Mesendoderm (in vitro differentiated cells): ENCODE measurements around the gene GNAS.

Experiments
- DNase-seq: peaks from one replicate; pipeline ENCODE4 v3.0.0; 2013
- H2AK5ac ChIP-seq: 2 replicates; pipeline ENCODE4 v1.6.1; 2013; ENCODE audit warnings: low read length, inconsistent platforms
- H2BK120ac ChIP-seq: 2 replicates; pipeline ENCODE4 v1.6.1; 2013; ENCODE audit warnings: low read depth, mild to moderate bottlenecking, low read length, moderate library complexity, mixed read lengths
- H2BK15ac ChIP-seq: replicated peaks from 2 replicates; pipeline ENCODE4 v1.6.1; 2013; ENCODE audit warnings: low read depth, mild to moderate bottlenecking, moderate library complexity
- H2BK5ac ChIP-seq: 2 replicates; pipeline ENCODE4 v1.6.1; 2013; ENCODE audit warnings: low read length, inconsistent platforms
- H3K18ac ChIP-seq: 2 replicates; pipeline ENCODE4 v1.6.1; 2013; ENCODE audit warnings: mild to moderate bottlenecking, low read length, mixed read lengths
- H3K23ac ChIP-seq: one replicate; pipeline ENCODE4 v1.6.1; 2013; ENCODE audit warnings: low read length
- H3K27ac ChIP-seq: 2 replicates; pipeline ENCODE4 v1.5.1; 2013; ENCODE audit warnings: low read depth, mild to moderate bottlenecking, inconsistent platforms, low read length, moderate library complexity
- H3K27me3 ChIP-seq: 2 replicates; pipeline ENCODE4 v1.6.1; 2013; ENCODE audit warnings: low read length, control low read depth, mild to moderate bottlenecking, inconsistent platforms; ENCODE audit not compliant: insufficient read depth, poor library complexity
- H3K36me3 ChIP-seq: 2 replicates; pipeline ENCODE4 v1.6.1; 2013; ENCODE audit warnings: low read length, inconsistent platforms; ENCODE audit not compliant: control insufficient read depth, insufficient read depth
- H3K4ac ChIP-seq: one replicate; pipeline ENCODE4 v1.6.1; 2013; ENCODE audit warnings: low read depth, mild to moderate bottlenecking, low read length, moderate library complexity
- H3K4me1 ChIP-seq: 2 replicates; pipeline ENCODE4 v1.6.1; 2013; ENCODE audit warnings: low read depth, low read length, inconsistent platforms; ENCODE audit not compliant: control insufficient read depth
- H3K4me2 ChIP-seq: 2 replicates; pipeline ENCODE4 v1.6.1; 2013; ENCODE audit warnings: low read length
- H3K4me3 ChIP-seq: 2 replicates; pipeline ENCODE4 v1.5.1; 2013; ENCODE audit warnings: mild to moderate bottlenecking, low read length
- H3K56ac ChIP-seq: one replicate; pipeline ENCODE4 v1.6.1; 2013; ENCODE audit warnings: low read length
- H3K79me1 ChIP-seq: 2 replicates; pipeline ENCODE4 v1.6.1; 2013; ENCODE audit warnings: low read length, inconsistent platforms
- H3K79me2 ChIP-seq: 2 replicates; pipeline ENCODE4 v1.6.1; 2013; ENCODE audit warnings: mild to moderate bottlenecking, low read length; ENCODE audit not compliant: control insufficient read depth, insufficient read depth
- H3K9ac ChIP-seq: 2 replicates; pipeline ENCODE4 v1.6.1; 2013; ENCODE audit warnings: low read length, inconsistent platforms
- H4K5ac ChIP-seq: one replicate; pipeline ENCODE4 v1.6.1; 2013; ENCODE audit warnings: low read length
- H4K8ac ChIP-seq: one replicate; pipeline ENCODE4 v1.6.1; 2013; ENCODE audit warnings: low read depth, mild to moderate bottlenecking, control low read depth, low read length, moderate library complexity
- WGBS: extraction: QIAGEN DNeasy Blood & Tissue Kit; methylation state at CpG from one replicate; pipeline ENCODE4 v1.1.7; 2013; ENCODE audit warnings: low lambda C conversion rate, missing lambda C conversion rate; ENCODE audit not compliant: insufficient coverage; ENCODE audit errors: extremely low coverage; 5-methylcytosine and 5-hydroxymethylcytosine counted together

GNAS gene

GRCh38 chr20:58841539-58842264 lies 10.8 kb upstream of the GNAS start:
- peak; percentile 41 for DNase-seq
- WGBS: no CpG with 5 or more reads among the region's 58 CpGs
- no peak overlapping the region for H2AK5ac ChIP-seq

GRCh38 chr20:58842276-58842675 lies 10.2 kb upstream of the GNAS start:
- no peak overlapping the region for H2BK15ac ChIP-seq
- H3K4me3 ChIP-seq: no peak overlapping the region

More at GRCh38 chr20:58841539-58842264, 10.8 kb upstream of the GNAS start:
- no peak overlapping the region for H3K4me2 ChIP-seq
- no peaks in the 10 kb centered on the region for H3K79me1 ChIP-seq
- no peak overlapping the region for H2BK15ac ChIP-seq
- H3K4me1 ChIP-seq: peaks cover 6% of the 10 kb centered on the region
- H2BK120ac ChIP-seq: no peak overlapping the region
- H3K27me3 ChIP-seq: peaks cover 7% of the 10 kb centered on the region
- H3K18ac ChIP-seq: no peak overlapping the region
- no peak overlapping the region for H3K4ac ChIP-seq
- H3K27ac ChIP-seq: no peak overlapping the region
- no peak overlapping the region for H3K23ac ChIP-seq
- H3K36me3 ChIP-seq: peaks cover 3% of the 10 kb centered on the region
- H3K4me3 ChIP-seq: no peak overlapping the region
- H3K79me2 ChIP-seq: peaks cover 68% of the 10 kb centered on the region
- no peak overlapping the region for H2BK5ac ChIP-seq
- no peak overlapping the region for H3K56ac ChIP-seq
- no peak overlapping the region for H4K8ac ChIP-seq
- H4K5ac ChIP-seq: no peak overlapping the region
- H3K9ac ChIP-seq: no peak overlapping the region

GRCh38 chr20:58843128-58843556 lies 9.4 kb upstream of the GNAS start:
- Histone ChIP-seq H3K56ac (peak overlapping the region; percentile 40), H3K9ac (peak overlapping the region; percentile 3), H3K4me3 (no peak overlapping the region), H4K8ac (no peak overlapping the region), H3K23ac (no peak overlapping the region), H2BK5ac (no peak overlapping the region), H3K18ac (no peak overlapping the region), H3K4ac (no peak overlapping the region), H3K4me2 (peak overlapping the region; percentile 45), H4K5ac (no peak overlapping the region), H2BK120ac (no peak overlapping the region), H3K27me3 (peaks cover 7% of the 10 kb centered on the region), H2BK15ac (no peak overlapping the region), H3K79me1 (no peaks in the 10 kb centered on the region), H2AK5ac (no peak overlapping the region), H3K4me1 (peaks cover 6% of the 10 kb centered on the region), H3K79me2 (peaks cover 69% of the 10 kb centered on the region), H3K27ac (no peak overlapping the region), H3K36me3 (peaks cover 2% of the 10 kb centered on the region)
- WGBS: no CpG with 5 or more reads among the region's 6 CpGs
- DNase-seq: peak; percentile 38

More at GRCh38 chr20:58842276-58842675, 10.2 kb upstream of the GNAS start:
- no peaks in the 10 kb centered on the region for H3K79me1 ChIP-seq
- H3K27ac ChIP-seq: no peak overlapping the region
- no peak overlapping the region for H4K5ac ChIP-seq
- no peak overlapping the region for H2BK120ac ChIP-seq
- H3K9ac ChIP-seq: no peak overlapping the region
- H2BK5ac ChIP-seq: no peak overlapping the region
- no peak overlapping the region for H3K18ac ChIP-seq
- no peak overlapping the region for H3K56ac ChIP-seq
- H3K79me2 ChIP-seq: peaks cover 68% of the 10 kb centered on the region
- H3K27me3 ChIP-seq: peaks cover 7% of the 10 kb centered on the region
- no peak overlapping the region for H2AK5ac ChIP-seq
- H3K23ac ChIP-seq: no peak overlapping the region
- no peak for DNase-seq
- H3K36me3 ChIP-seq: peaks cover 3% of the 10 kb centered on the region
- H4K8ac ChIP-seq: no peak overlapping the region
- peaks cover 6% of the 10 kb centered on the region for H3K4me1 ChIP-seq
- WGBS: no CpG with 5 or more reads among the region's 20 CpGs
- H3K4ac ChIP-seq: no peak overlapping the region
- peak overlapping the region; percentile 6 for H3K4me2 ChIP-seq

GRCh38 chr20:58845706-58846105 lies 6.8 kb upstream of the GNAS start:
- Histone ChIP-seq H3K36me3 (peaks cover 2% of the 10 kb centered on the region), H2AK5ac (no peak overlapping the region), H3K27me3 (peaks cover 2% of the 10 kb centered on the region), H2BK5ac (no peak overlapping the region), H3K79me1 (no peaks in the 10 kb centered on the region), H3K4ac (no peak overlapping the region), H3K4me3 (no peak overlapping the region), H4K8ac (no peak overlapping the region), H3K18ac (no peak overlapping the region), H2BK120ac (no peak overlapping the region), H3K23ac (no peak overlapping the region), H4K5ac (no peak overlapping the region), H3K27ac (no peak overlapping the region), H3K79me2 (peaks cover 80% of the 10 kb centered on the region), H3K9ac (no peak overlapping the region), H3K4me2 (no peak overlapping the region), H3K56ac (no peak overlapping the region), H2BK15ac (no peak overlapping the region), H3K4me1 (peaks cover 6% of the 10 kb centered on the region)
- no peak for DNase-seq
- WGBS: no CpG with 5 or more reads among the region's 3 CpGs

- H3K4me3 ChIP-seq: no peak overlapping the region
- no peak overlapping the region for H4K5ac ChIP-seq
- H3K27me3 ChIP-seq: peaks cover 2% of the 10 kb centered on the region
- no peak overlapping the region for H3K9ac ChIP-seq
- no peaks in the 10 kb centered on the region for H3K79me1 ChIP-seq
- no peak overlapping the region for H4K8ac ChIP-seq
- no peak overlapping the region for H3K4ac ChIP-seq
- H2AK5ac ChIP-seq: no peak overlapping the region
- H3K79me2 ChIP-seq: peaks cover 67% of the 10 kb centered on the region
- no peak overlapping the region for H3K4me2 ChIP-seq
- no peak overlapping the region for H2BK15ac ChIP-seq
- peaks cover 5% of the 10 kb centered on the region for H3K4me1 ChIP-seq
- H3K23ac ChIP-seq: no peak overlapping the region
- H2BK5ac ChIP-seq: no peak overlapping the region
- WGBS: no CpG with 5 or more reads among the region's 2 CpGs
- H3K27ac ChIP-seq: no peak overlapping the region
- no peak overlapping the region for H3K56ac ChIP-seq
- H2BK120ac ChIP-seq: no peak overlapping the region
- H3K36me3 ChIP-seq: peaks cover 2% of the 10 kb centered on the region
- no peak for DNase-seq
- H3K18ac ChIP-seq: no peak overlapping the region
These were observed 5.1 kb upstream of the GNAS start for GRCh38 chr20:58847463-58847862.
